ENCODE data around the gene RAD23B.

RAD23B gene

GRCh38 chr9:107337676-107338590 lies 54.9 kb downstream of the RAD23B start:
- no peak overlapping the region for H3K4me3 ChIP-seq (replicated peaks; ENCODE audit: low read depth, low read length)
- H3K27me3 ChIP-seq (replicated peaks; ENCODE audit: control insufficient read depth, insufficient read depth, low read length): no peaks in the 10 kb centered on the region
- TF ChIP-seq CTCF (IDR thresholded peaks at IDR 0.05; ENCODE audit: insufficient read depth, low read length, poor library complexity, severe bottlenecking): no peak
- H3K36me3 ChIP-seq (ENCODE audit: control insufficient read depth, insufficient read depth, low read length): peaks cover 10% of the 10 kb centered on the region
- DNase-seq (ENCODE audit: extremely low read depth, insufficient read length): no peak

- no peak for TF ChIP-seq CTCF (IDR thresholded peaks at IDR 0.05; ENCODE audit: insufficient read depth, low read length, poor library complexity, severe bottlenecking)
- Histone ChIP-seq H3K36me3 (ENCODE audit: control insufficient read depth, insufficient read depth, low read length) (peaks cover 3% of the 10 kb centered on the region), H3K4me3 (replicated peaks; ENCODE audit: low read depth, low read length) (no peak overlapping the region), H3K27me3 (replicated peaks; ENCODE audit: control insufficient read depth, insufficient read depth, low read length) (no peaks in the 10 kb centered on the region)
- no peak for DNase-seq (ENCODE audit: extremely low read depth, insufficient read length)
These were observed 56.0 kb downstream of the RAD23B start for GRCh38 chr9:107338911-107339659.

GRCh38 chr9:107340920-107341632 lies 58.0 kb downstream of the RAD23B start:
- Histone ChIP-seq H3K27me3 (replicated peaks; ENCODE audit: control insufficient read depth, insufficient read depth, low read length) (no peaks in the 10 kb centered on the region), H3K36me3 (ENCODE audit: control insufficient read depth, insufficient read depth, low read length) (no peaks in the 10 kb centered on the region; the same call in 1 of the 2 replicates), H3K4me3 (replicated peaks; ENCODE audit: low read depth, low read length) (peak overlapping the region; percentile 38)
- TF ChIP-seq CTCF (IDR thresholded peaks at IDR 0.05; ENCODE audit: insufficient read depth, low read length, poor library complexity, severe bottlenecking): peak; percentile 96
- peak; percentile 56 for DNase-seq (ENCODE audit: extremely low read depth, insufficient read length)

GRCh38 chr9:107342476-107343161 lies 59.5 kb downstream of the RAD23B start:
- no peaks in the 10 kb centered on the region; the same call in 1 of the 2 replicates for H3K36me3 ChIP-seq (ENCODE audit: control insufficient read depth, insufficient read depth, low read length)
- DNase-seq (ENCODE audit: extremely low read depth, insufficient read length): no peak
- no peaks in the 10 kb centered on the region for H3K27me3 ChIP-seq (replicated peaks; ENCODE audit: control insufficient read depth, insufficient read depth, low read length)
- no peak for TF ChIP-seq CTCF (IDR thresholded peaks at IDR 0.05; ENCODE audit: insufficient read depth, low read length, poor library complexity, severe bottlenecking)
- H3K4me3 ChIP-seq (replicated peaks; ENCODE audit: low read depth, low read length): no peak overlapping the region

- no peak for DNase-seq (ENCODE audit: extremely low read depth, insufficient read length)
- Histone ChIP-seq H3K36me3 (ENCODE audit: control insufficient read depth, insufficient read depth, low read length) (no peaks in the 10 kb centered on the region), H3K27me3 (replicated peaks; ENCODE audit: control insufficient read depth, insufficient read depth, low read length) (no peaks in the 10 kb centered on the region), H3K4me3 (replicated peaks; ENCODE audit: low read depth, low read length) (no peak overlapping the region)
- TF ChIP-seq CTCF (IDR thresholded peaks at IDR 0.05; ENCODE audit: insufficient read depth, low read length, poor library complexity, severe bottlenecking): no peak
These were observed 62.2 kb downstream of the RAD23B start for GRCh38 chr9:107345327-107345726.

Data from GM06990 (cell line).